GM12872 (cell line): ENCODE results near the gene ADAMTSL2.

Experiments used
- CTCF ChIP-seq: IDR thresholded peaks from 3 replicates; pipeline ENCODE4 v1.5.1; 2011; ENCODE audit warnings: low read depth, mild to moderate bottlenecking, low read length, moderate library complexity; ENCODE audit not compliant: insufficient read depth

Gene ADAMTSL2

DNA sequence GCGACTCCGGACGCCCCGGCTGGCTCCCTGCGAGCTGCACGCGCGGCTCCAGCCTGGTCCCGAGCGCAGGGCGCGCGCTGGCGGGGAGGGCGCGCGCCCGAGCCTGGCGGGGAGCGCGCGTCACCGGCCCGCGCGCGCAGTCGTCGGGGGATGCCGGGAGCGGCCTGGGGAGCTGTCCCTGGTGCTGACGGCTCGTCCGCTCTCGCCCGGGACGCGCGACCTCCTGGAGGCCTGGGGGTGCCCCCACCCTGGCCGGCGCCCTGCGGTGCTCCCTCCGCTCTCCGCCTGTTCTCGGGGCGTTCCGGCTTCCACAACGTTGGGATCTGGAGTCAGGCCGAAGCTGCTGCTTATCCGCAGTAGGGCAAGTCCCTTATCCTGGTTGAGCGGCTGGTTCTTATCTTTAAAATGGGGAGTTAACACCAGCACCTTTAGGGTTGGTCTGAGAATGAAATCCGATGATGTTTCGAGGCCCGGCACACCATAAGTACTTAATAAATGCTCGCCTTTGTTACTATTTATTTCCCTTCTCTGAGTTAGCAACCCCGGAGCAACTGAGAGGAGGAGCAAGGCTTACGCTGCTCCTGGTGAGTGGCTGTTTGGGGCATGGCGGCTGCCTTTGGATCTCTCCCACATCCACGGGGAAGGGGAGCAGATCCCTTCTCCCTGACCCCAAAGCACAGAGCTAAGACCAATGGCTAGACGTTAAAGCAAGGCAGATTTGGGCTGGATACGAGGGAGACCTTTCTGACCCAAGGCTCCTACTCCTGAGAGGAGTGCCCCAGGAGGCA is 75.0 kb downstream of the ADAMTSL2 start, which contains the start of gene FAM163B:
TSS of gene FAM163B (minus strand) at position 79 of the 788 bp plus-strand sequence. CDS start 29,166 bp downstream, outside the sequence.
- TF ChIP-seq CTCF = no peak

DNA sequence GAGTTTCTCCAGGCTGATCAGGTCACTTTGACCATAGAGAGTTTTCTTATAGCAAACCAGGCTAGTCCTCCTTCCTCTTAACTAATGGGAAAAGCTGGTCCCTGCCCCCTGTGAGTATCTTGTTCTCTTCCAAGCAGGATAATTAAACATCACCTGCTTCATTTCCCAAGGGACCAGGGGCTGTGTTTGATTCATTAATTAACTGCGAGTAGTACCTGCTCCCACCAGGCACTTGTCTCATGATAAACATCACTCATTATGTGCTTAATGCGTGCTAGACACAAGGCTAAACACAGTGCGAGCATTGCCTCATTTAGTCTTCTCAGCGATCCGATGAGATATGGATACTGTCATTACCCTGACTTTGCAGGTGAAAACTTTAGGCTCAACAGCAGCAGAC is 76.3 kb downstream of the ADAMTSL2 start:
- no peak for TF ChIP-seq CTCF

DNA sequence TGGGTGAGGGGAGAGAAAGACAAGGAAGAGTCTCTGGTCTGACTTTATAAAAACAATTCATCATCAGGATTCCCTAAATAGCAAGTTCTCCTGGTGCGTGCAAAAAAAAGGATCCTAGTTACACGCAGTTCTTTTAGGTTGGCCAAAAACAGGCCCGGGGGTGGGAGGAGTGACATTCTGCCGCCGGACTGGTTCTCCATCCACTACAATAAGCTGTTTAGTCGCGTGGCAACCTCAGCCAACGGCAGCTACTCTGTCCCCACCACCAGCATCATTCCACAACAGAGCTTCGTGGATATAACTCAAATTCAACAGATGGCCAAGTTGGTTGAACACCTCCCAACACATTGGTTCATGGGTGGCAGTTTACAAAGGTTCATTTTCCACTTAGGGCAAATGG is 77.5 kb downstream of the ADAMTSL2 start:
- TF ChIP-seq CTCF = no peak

GRCh38 chr9:133612816-133613215 is 78.3 kb downstream of the ADAMTSL2 start:
- no peak for TF ChIP-seq CTCF

GRCh38 chr9:133613432-133613831 is 78.9 kb downstream of the ADAMTSL2 start:
- no peak for TF ChIP-seq CTCF

DNA sequence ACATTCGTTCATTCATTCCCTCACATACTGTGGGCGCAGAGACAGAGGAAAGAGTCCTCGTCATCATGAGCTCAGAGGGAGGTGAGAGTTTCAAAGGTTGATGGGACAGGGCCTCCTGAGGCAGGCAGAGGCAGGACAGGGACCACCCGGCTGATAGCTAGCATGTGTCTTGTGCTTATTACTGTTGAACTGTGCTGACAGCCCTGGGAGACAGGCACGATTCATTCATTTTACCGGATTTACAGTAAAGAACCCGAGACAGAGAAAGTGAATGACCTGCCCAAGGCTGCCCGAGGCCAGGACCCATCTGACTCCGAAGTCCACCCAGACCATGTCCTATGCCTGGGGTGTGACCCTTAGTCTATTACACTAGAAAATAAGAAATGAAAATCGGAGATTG is 79.6 kb downstream of the ADAMTSL2 start:
- TF ChIP-seq CTCF = no peak

GRCh38 chr9:133614678-133615077 is 80.2 kb downstream of the ADAMTSL2 start:
- TF ChIP-seq CTCF = no peak
